Fibroblast of gingiva (primary cell): ENCODE results near the gene OR52E1.

Experiments used
- DNase-seq: peaks from one replicate; pipeline ENCODE4 v3.0.0-alpha.2; 2011; ENCODE audit warnings: low read depth

OR52E1 gene

GRCh38 chr11:5117588-5117987 lies 48.2 kb downstream of the OR52E1 start:
- no peak for DNase-seq

DNA sequence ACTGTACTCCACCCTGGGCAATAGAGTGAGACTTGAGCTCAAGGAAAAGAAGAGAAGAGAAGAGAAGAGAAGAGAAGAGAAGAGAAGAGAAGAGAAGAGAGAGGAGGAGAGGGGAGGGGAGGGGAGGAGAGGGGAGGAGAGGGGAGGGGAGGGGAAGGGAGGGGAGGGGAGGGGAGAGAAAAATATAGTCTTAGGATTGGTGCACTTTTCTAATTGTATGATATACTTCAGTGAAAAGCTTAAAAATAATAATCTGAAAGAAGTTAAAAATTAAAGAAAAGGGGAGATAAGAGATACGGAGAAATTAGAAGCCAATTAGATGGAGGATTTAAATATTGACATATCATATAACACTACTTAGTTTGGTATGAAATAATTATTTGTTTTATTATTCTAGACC lies 49.5 kb downstream of the OR52E1 start:
- no peak for DNase-seq
